B cell (primary cell): Measurements from ENCODE around the gene HSPB8. TPM values are rescaled to one million over a fixed set of nuclear protein-coding genes. Genes with fewer than 3 reads are reported as not detected.

ENCODE experiments used
- ATAC-seq: fragments of 200-7000 bp; cut with Tn5 transposase; one replicate; pipeline ENCODE4 v1.10.0; 2021; ENCODE audit warnings: low read depth, mild to moderate bottlenecking, moderate number of reproducible peaks, moderate library complexity
- CTCF ChIA-PET: fragments of 350-600 bp; sonication (Branson Sonifier 250); formaldehyde crosslinking; loops from one replicate; lab custom pipeline; 2021; ENCODE audit warnings: antibody characterized with exemption, inconsistent platforms; lab: Charles Lee
- POLR2A ChIA-PET: fragments of 350-600 bp; sonication (Branson Sonifier 250); formaldehyde crosslinking; loops from one replicate; lab custom pipeline; 2021; ENCODE audit warnings: antibody characterized with exemption; lab: Charles Lee
- DNase-seq: peaks from one replicate; pipeline ENCODE4 v3.0.0; 2013
- H2AFZ ChIP-seq: 2 replicates; pipeline ENCODE4 v1.6.1; 2012; ENCODE audit warnings: mild to moderate bottlenecking, low read depth, low read length; ENCODE audit not compliant: insufficient read depth, poor library complexity, severe bottlenecking
- H3K27ac ChIP-seq, 2 donors: 1 replicate in 1 of 2; 2 replicates in 1 of 2; pipeline ENCODE4 v1.5.1; 2012 to 2013; ENCODE audit warnings: low read length in 2 of 2, mild to moderate bottlenecking in 2 of 2, moderate library complexity in 1 of 2
- H3K27me3 ChIP-seq, 4 experiments: fragments of 200-600 bp in 1 of 4; sonication (generic) in 1 of 4; replicated peaks in 1 of 4; 1 replicate in 2 of 4; 2 replicates in 2 of 4; pipeline versions ENCODE4 v1.6.1 to v1.7.0; 2013 to 2016; ENCODE audit warnings: low read length in 3 of 4, mild to moderate bottlenecking in 2 of 4, mixed read lengths in 1 of 4, moderate library complexity in 1 of 4; ENCODE audit not compliant: insufficient read depth in 4 of 4, control insufficient read depth in 3 of 4; ENCODE audit errors: control extremely low read depth in 1 of 4
- H3K36me3 ChIP-seq, 2 experiments: replicated peaks in 1 of 2; 1 replicate in 1 of 2; 2 replicates in 1 of 2; pipeline versions ENCODE4 v1.6.1 to v1.7.1; 2013; ENCODE audit warnings: low read length in 1 of 2; ENCODE audit not compliant: insufficient read depth in 2 of 2, control insufficient read depth in 1 of 2; ENCODE audit errors: control extremely low read depth in 1 of 2, extremely low read depth in 1 of 2
- H3K4me1 ChIP-seq, 2 donors: fragments of 200-600 bp in 1 of 2; sonication (generic) in 1 of 2; 1 replicate in 1 of 2; 2 replicates in 1 of 2; pipeline versions ENCODE4 v1.5.1 to v1.6.1; 2013 to 2017; ENCODE audit warnings: low read length in 2 of 2; ENCODE audit not compliant: control insufficient read depth in 2 of 2, insufficient read depth in 2 of 2
- H3K4me2 ChIP-seq: replicated peaks from 2 replicates; pipeline ENCODE3; 2012; ENCODE audit warnings: mild to moderate bottlenecking, low read depth, low read length; ENCODE audit not compliant: poor library complexity, severe bottlenecking
- H3K4me3 ChIP-seq, 5 experiments: fragments of 200-600 bp in 1 of 5; sonication (generic) in 1 of 5; 1 replicate in 3 of 5; 2 replicates in 2 of 5; pipeline versions ENCODE4 v1.5.1 to v1.7.0; 2011 to 2016; ENCODE audit warnings: low read length in 4 of 5, mild to moderate bottlenecking in 4 of 5, low read depth in 2 of 5, control low read depth in 1 of 5, moderate library complexity in 1 of 5; ENCODE audit not compliant: insufficient read depth in 1 of 5; ENCODE audit errors: control extremely low read depth in 1 of 5, extremely low read depth in 1 of 5
- H3K79me2 ChIP-seq: fragments of 200-600 bp; sonication (generic); one replicate; pipeline ENCODE4 v1.6.0; 2016; ENCODE audit warnings: low read length; ENCODE audit not compliant: control insufficient read depth, insufficient read depth
- H3K9ac ChIP-seq: fragments of 200-600 bp; sonication (generic); 2 replicates; pipeline ENCODE4 v1.6.1; 2017; ENCODE audit warnings: mild to moderate bottlenecking, low read length, moderate library complexity
- H3K9me3 ChIP-seq, 3 donors: one replicate each; pipeline versions ENCODE4 v1.6.1 to v1.7.1; 2013; ENCODE audit warnings: low read length in 2 of 3; ENCODE audit not compliant: control insufficient read depth in 2 of 3, insufficient read depth in 1 of 3; ENCODE audit errors: control extremely low read depth in 1 of 3
- H4K20me1 ChIP-seq: 2 replicates; pipeline ENCODE4 v1.6.0; 2012; ENCODE audit warnings: mild to moderate bottlenecking, low read length; ENCODE audit not compliant: insufficient read depth, control insufficient read depth, poor library complexity, severe bottlenecking
- H3K27ac Mint-ChIP-seq: one replicate; pipeline ENCODE4 v1.8.0; 2021; ENCODE audit warnings: mixed read lengths
- H3K27me3 Mint-ChIP-seq: one replicate; pipeline ENCODE4 v1.8.0; 2021; ENCODE audit warnings: mixed read lengths
- H3K4me1 Mint-ChIP-seq: one replicate; pipeline ENCODE4 v1.8.0; 2021; ENCODE audit warnings: mixed read lengths
- H3K4me3 Mint-ChIP-seq: one replicate; pipeline ENCODE4 v1.8.0; 2021; ENCODE audit warnings: mixed read lengths
- H3K9me3 Mint-ChIP-seq: one replicate; pipeline ENCODE4 v1.8.0; 2022; ENCODE audit warnings: mixed read lengths; ENCODE audit not compliant: insufficient read depth
- EZH2 ChIP-seq: IDR thresholded peaks from 2 replicates; pipeline ENCODE4 v1.6.1; 2012; ENCODE audit warnings: borderline replicate concordance, low read depth, mild to moderate bottlenecking, moderate library complexity, low read length; ENCODE audit not compliant: insufficient read depth, poor library complexity, severe bottlenecking
- WGBS: methylation state at CpG from one replicate; pipeline ENCODE4 v1.1.5; 2013; ENCODE audit warnings: missing lambda C conversion rate; ENCODE audit not compliant: insufficient coverage; 5-methylcytosine and 5-hydroxymethylcytosine counted together
- intact Hi-C: fragments of 100-400 bp; cut with micrococcal nuclease; formaldehyde crosslinking; loops from one replicate; pipeline ENCODE4 v1.10.0; 2022
- polyA plus RNA-seq: library from polyadenylated mRNA; depleted of rRNA; stranded (reverse); fragments of >200 nt; gene quantifications from 2 replicates; pipeline ENCODE4 v1.2.3, GENCODE V29; 2012
- total RNA-seq, 2 donors: library from RNA; stranded (reverse); fragments of 120-200 nt in 1 of 2; gene quantifications; 1 replicate in 1 of 2; 2 replicates in 1 of 2; pipeline versions ENCODE4 v1.2.3 to v1.2.4, GENCODE V29; 2013 to 2022
- TF ChIP-seq, protein P1 (sequence below): fragments of 200-600 bp; IDR thresholded peaks from one replicate; pipeline ENCODE4 v1.8.0; 2022; ENCODE audit warnings: antibody characterized with exemption, mild to moderate bottlenecking

The HSPB8 gene
- total and polyA plus RNA-seq, 2 donors (not counting 1 experiment from before 2014, with no cell fraction given), result not detected

DNA sequence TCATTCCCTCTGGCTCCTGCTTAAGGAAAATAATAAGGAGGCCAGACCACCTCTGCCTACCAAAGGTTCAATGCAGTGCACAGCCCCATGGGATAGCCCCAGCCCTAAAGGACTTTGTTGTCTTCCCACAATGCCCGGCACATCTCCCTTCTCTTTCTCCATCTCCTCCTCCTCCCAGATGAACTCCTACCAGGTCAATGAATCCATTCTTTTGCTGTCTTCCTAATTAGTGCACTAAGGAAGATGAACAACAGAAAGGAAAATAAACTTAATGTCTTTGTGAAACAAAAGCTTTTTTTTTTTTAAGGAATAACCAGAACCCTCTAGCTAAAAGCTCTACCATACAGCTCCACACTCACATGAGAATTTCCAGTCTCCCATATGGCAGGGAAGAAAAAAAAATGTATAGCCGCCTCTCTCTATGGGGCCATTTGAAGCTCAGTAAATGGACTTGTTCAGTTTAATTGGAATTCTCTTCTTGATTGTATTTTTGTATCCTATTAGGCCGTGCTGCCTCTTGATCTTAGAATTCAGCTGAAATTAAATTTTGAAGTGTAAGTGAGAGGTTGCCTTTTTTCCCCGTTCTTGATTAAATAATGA, 41.8 kb upstream of the HSPB8 start:
- H3K27me3 Mint-ChIP-seq, result peaks cover 3% of the 10 kb centered on the region
- ChIA-PET POLR2A (no interaction called here), CTCF (interaction anchor here (1.2 kb wide), 1 partner anchor 14 kb away, joined by 3 read pairs; no protein-coding TSS in a partner anchor)
- Histone ChIP-seq H3K36me3 (no peaks in the 10 kb centered on the region), H2AFZ (no peak overlapping the region), H3K27ac (no peak overlapping the region), H3K4me2 (no peak overlapping the region), H3K27me3 (no peaks in the 10 kb centered on the region), H3K9ac (no peak overlapping the region), H3K4me1 (no peaks in the 10 kb centered on the region), H4K20me1 (no peaks in the 10 kb centered on the region), H3K9me3 (peaks cover 2 to 3% (median 3%) of the 10 kb centered on the region in 3 donors), H3K79me2 (no peaks in the 10 kb centered on the region), H3K4me3 (no peak overlapping the region)
- intact Hi-C loops, result no loop called here
- ATAC-seq (no peak), DNase-seq (no peak)
- no peaks in the 10 kb centered on the region for H3K4me1 Mint-ChIP-seq
- H3K9me3 Mint-ChIP-seq, result peaks cover 5% of the 10 kb centered on the region
- no peak overlapping the region for H3K4me3 Mint-ChIP-seq
- WGBS, result 100% methylated on average over 1 of the region's 4 CpGs
- TF ChIP-seq, protein P1, sequence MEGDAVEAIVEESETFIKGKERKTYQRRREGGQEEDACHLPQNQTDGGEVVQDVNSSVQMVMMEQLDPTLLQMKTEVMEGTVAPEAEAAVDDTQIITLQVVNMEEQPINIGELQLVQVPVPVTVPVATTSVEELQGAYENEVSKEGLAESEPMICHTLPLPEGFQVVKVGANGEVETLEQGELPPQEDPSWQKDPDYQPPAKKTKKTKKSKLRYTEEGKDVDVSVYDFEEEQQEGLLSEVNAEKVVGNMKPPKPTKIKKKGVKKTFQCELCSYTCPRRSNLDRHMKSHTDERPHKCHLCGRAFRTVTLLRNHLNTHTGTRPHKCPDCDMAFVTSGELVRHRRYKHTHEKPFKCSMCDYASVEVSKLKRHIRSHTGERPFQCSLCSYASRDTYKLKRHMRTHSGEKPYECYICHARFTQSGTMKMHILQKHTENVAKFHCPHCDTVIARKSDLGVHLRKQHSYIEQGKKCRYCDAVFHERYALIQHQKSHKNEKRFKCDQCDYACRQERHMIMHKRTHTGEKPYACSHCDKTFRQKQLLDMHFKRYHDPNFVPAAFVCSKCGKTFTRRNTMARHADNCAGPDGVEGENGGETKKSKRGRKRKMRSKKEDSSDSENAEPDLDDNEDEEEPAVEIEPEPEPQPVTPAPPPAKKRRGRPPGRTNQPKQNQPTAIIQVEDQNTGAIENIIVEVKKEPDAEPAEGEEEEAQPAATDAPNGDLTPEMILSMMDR, result no peak
- TF ChIP-seq EZH2, result no peak
- no peak overlapping the region for H3K27ac Mint-ChIP-seq

DNA sequence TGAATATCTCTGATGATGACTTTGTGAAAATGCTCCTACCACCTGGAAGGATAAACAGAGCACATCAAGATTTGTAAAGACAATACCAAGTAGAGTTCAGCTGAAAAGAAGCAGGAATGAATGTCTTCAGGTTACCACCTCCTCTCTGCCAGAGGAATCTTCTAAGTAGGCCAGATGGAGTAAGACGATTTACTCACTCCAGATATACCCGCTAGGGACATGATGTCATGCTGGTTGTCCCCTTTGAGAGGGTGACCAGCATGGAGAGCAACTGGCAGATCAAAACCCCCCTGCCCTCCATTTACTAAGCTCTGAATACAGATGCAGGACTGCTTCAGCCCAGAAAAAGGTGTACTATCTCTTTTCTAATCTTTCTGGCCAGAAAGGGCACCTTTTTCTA, 39.3 kb upstream of the HSPB8 start:
- Histone ChIP-seq H3K27ac (no peak overlapping the region), H3K9ac (no peak overlapping the region), H4K20me1 (no peaks in the 10 kb centered on the region), H3K27me3 (no peaks in the 10 kb centered on the region), H3K79me2 (no peaks in the 10 kb centered on the region), H3K4me2 (no peak overlapping the region), H2AFZ (no peak overlapping the region), H3K4me1 (no peaks in the 10 kb centered on the region), H3K36me3 (no peaks in the 10 kb centered on the region), H3K9me3 (peaks cover 0 to 2% (median 0%) of the 10 kb centered on the region in 3 donors), H3K4me3 (no peak overlapping the region)
- CTCF ChIA-PET, result no interaction called here
- Mint-ChIP-seq H3K27ac (no peak overlapping the region), H3K4me1 (no peaks in the 10 kb centered on the region), H3K27me3 (peaks cover 9% of the 10 kb centered on the region), H3K4me3 (no peak overlapping the region), H3K9me3 (peaks cover 5% of the 10 kb centered on the region)
- intact Hi-C loops, result no loop called here
- DNase-seq (no peak), ATAC-seq (no peak)
- no CpG with 5 or more reads among the region's 2 CpGs for WGBS
- POLR2A ChIA-PET, result no interaction called here
- TF ChIP-seq, protein P1, result no peak
- no peak for TF ChIP-seq EZH2
